GM06990 (cell line): Measurements from ENCODE around the gene CSTPP1.
"Not testable (repeated sequence)": the region's sequence is repeated elsewhere in the genome, so short reads cannot be mapped to it uniquely, and the experiment has no call there.

ENCODE experiments used
- DNase-seq: peaks from one replicate; pipeline ENCODE4 v3.0.0-alpha.2; 2011; ENCODE audit not compliant: insufficient read length; ENCODE audit errors: extremely low read depth
- H3K27me3 ChIP-seq: replicated peaks from 2 replicates; pipeline ENCODE4 v1.6.0; 2011; ENCODE audit warnings: low read length; ENCODE audit not compliant: control insufficient read depth, insufficient read depth
- H3K36me3 ChIP-seq: 2 replicates; pipeline ENCODE4 v1.5.1; 2011; ENCODE audit warnings: low read length; ENCODE audit not compliant: control insufficient read depth, insufficient read depth
- H3K4me3 ChIP-seq: replicated peaks from 2 replicates; pipeline ENCODE4 v1.5.1; 2011; ENCODE audit warnings: low read depth, mild to moderate bottlenecking, control low read depth, low read length
- CTCF ChIP-seq: IDR thresholded peaks from 2 replicates; pipeline ENCODE4 v1.5.1; 2011; ENCODE audit warnings: low read length, control low read depth, mild to moderate bottlenecking, inconsistent platforms; ENCODE audit not compliant: insufficient read depth, poor library complexity, severe bottlenecking

Gene CSTPP1

DNA sequence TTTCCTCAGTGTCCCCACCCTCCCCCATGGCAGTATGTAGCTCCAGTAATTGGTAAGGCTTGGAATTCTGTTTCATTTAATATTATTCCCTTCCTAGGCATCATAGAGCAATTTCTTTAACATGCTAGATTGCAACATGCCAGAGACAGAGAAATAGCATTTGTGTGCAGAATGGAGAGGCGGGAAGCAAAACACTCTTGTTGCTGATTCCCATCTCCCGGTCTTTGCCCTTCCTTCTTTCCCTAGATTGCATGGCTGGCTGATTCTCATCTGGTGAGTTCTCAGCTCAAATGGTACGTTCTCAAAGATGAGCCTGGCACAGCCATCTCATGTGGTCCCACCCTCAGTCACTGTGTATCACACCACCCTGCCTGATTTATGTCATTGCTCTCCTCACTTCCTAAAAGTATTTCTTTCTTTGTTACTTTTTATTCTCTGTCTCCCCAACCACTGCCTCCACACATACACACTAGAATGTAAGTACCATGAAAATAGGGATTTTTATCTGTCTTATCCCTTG is 173.2 kb downstream of the CSTPP1 start:
- no peak for TF ChIP-seq CTCF
- H3K4me3 ChIP-seq = no peak overlapping the region
- no peaks in the 10 kb centered on the region for H3K36me3 ChIP-seq
- DNase-seq = no peak
- no peaks in the 10 kb centered on the region for H3K27me3 ChIP-seq

- peak; percentile 56 for DNase-seq
- Histone ChIP-seq H3K4me3 (no peak overlapping the region), H3K27me3 (no peaks in the 10 kb centered on the region), H3K36me3 (no peaks in the 10 kb centered on the region)
- TF ChIP-seq CTCF = no peak
These were observed 174.8 kb downstream of the CSTPP1 start for GRCh38 chr11:47111318-47111804.

DNA sequence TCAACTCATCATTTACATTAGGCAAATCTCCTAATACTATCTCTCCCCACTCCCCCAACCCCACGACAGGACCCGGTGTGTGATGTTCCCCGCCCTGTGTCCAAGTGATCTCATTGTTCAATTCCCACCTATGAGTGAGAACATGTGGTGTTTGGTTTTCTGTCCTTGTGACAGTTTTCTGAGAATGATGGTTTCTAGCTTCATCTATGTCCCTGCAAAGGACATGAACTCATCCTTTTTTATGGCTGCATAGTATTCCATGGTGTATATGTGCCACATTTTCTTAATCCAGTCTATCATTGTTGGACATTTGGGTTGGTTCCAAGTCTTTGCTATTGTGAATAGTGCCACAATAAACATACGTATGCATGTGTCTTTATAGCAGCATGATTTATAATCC is 176.4 kb downstream of the CSTPP1 start:
- not testable (repeated sequence) for H3K27me3 ChIP-seq, DNase-seq, H3K4me3 ChIP-seq, H3K36me3 ChIP-seq

DNA sequence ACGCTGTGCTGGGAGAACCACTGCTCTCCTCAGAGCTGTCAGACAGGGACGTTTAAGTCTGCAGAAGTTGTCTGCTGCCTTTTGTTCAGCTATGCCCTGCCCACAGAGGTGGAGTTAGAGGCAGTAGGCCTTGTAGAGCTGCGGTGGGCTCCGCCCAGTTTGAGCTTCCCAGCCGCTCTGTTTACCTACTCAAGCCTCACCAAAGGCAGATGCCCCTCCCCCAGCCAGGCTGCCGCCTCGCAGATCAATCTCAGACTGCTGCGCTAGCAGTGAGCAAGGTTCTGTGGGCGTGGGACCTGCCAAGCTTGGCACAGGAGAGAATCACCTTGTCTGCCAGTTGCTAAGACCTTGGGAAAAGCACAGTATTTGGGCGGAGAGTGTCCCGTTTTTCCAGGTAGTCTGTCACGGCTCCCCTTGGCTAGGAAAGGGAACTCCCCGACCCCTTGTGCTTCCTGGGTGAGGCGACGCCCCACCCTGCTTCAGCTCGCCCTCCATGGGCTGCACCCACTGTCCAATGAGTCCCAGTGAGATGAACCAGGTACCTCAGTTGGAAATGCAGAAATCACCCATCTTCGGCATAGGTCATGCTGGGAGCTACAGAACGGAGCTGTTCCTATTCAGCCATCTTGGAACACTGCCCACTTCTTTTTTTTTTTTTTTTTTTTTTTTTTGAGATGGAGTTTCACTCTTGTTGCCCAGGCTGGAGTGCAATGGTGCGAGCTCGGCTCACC is 182.6 kb downstream of the CSTPP1 start:
- not testable (repeated sequence) for H3K36me3 ChIP-seq, H3K4me3 ChIP-seq, DNase-seq, H3K27me3 ChIP-seq

GRCh38 chr11:47121056-47121455 is 184.5 kb downstream of the CSTPP1 start:
- TF ChIP-seq CTCF = no peak
- Histone ChIP-seq H3K27me3 (no peaks in the 10 kb centered on the region), H3K4me3 (no peak overlapping the region), H3K36me3 (no peaks in the 10 kb centered on the region)
- no peak for DNase-seq

DNA sequence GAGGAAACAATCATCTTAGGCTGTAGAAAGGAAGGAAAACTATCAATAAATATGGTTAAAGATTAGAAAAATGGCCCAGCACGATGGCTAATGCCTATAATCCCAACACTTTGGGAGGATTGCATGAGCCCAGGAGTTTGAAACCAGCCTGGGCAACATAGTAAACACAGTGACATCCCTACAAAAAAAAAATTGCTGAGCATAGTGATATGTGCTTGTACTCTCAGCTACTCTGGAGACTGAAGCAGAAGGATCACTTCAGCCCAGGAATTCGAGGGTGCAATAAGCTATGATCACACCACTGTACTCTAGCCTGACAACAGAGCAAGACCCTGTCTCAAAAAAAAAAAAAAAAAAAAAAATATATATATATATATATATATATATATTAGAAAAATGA is 185.2 kb downstream of the CSTPP1 start:
- H3K27me3 ChIP-seq = no peaks in the 10 kb centered on the region
- DNase-seq = no peak
- TF ChIP-seq CTCF = no peak
- H3K4me3 ChIP-seq = no peak overlapping the region
- H3K36me3 ChIP-seq = no peaks in the 10 kb centered on the region
